ENCODE results near the gene OPN3.

DNA sequence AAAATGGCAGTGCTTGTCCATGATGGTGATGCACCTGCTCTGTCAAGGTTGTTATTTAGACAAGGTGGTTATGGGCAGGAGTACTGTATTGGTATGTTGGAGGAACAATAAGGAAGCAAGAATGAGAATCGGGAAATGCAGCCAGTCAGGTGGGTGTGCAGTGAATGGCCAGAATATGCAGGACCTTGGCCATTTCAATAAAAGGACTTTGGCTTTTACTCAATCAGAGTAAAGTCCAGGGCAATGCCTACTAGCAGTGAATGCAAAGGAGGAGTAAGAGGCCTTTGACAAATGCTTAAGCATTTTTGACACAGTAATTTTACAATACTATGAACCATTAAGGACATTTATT is 2.4 kb upstream of the OPN3 start:
- TF ChIP-seq GATA2 (IDR thresholded peaks at IDR 0.05; ENCODE audit: low read depth, low read length) (no peak), GATA3 (IDR thresholded peaks at IDR 0.05; ENCODE audit: low read depth, low read length) (no peak)

Measured in SH-SY5Y (cell line).